Body of pancreas (tissue), 4 donors: ENCODE data around the gene ASIC2.

ENCODE experiments used
- CTCF ChIP-seq, 7 experiments: fragments of 450-650 bp in 4 of 7; fragments of 200-600 bp in 3 of 7; sonication (generic) in 3 of 7; IDR thresholded peaks; one replicate each; pipeline ENCODE4 v1.5.1; 2016 to 2019; ENCODE audit warnings: antibody characterized with exemption in 7 of 7
- POLR2A ChIP-seq, 3 donors: fragments of 450-650 bp; IDR thresholded peaks; one replicate each; pipeline ENCODE4 v1.6.1; 2016; ENCODE audit warnings: antibody characterized with exemption in 3 of 3, mild to moderate bottlenecking in 2 of 3

GRCh38 chr17:33121756-33122155 lies 171.3 kb downstream of the ASIC2 start:
- no peak for TF ChIP-seq CTCF (IDR thresholded peaks at IDR 0.05)
- TF ChIP-seq POLR2A (IDR thresholded peaks at IDR 0.05), result no peak
